KMS-11 (cell line): ENCODE measurements around the gene GAPT.
A peak's percentile ranks its signal among the peaks of the same experiment; 100 is the strongest.

ENCODE experiments used
- H2AFZ ChIP-seq: fragments of 200-600 bp; sonication (generic); 2 replicates; pipeline ENCODE4 v1.6.1; 2016; ENCODE audit warnings: antibody characterized with exemption, mixed run types, low read depth
- H3K27ac ChIP-seq: fragments of 200-600 bp; sonication (generic); 2 replicates; pipeline ENCODE4 v1.6.1; 2016; ENCODE audit warnings: mild to moderate bottlenecking, mixed run types
- H3K27me3 ChIP-seq: fragments of 200-600 bp; sonication (generic); 2 replicates; pipeline ENCODE4 v1.6.1; 2017; ENCODE audit warnings: mild to moderate bottlenecking, low read depth, mixed run types, moderate library complexity; ENCODE audit not compliant: insufficient read depth
- H3K36me3 ChIP-seq: fragments of 200-600 bp; sonication (generic); 2 replicates; pipeline ENCODE4 v1.6.1; 2017; ENCODE audit warnings: mild to moderate bottlenecking, mixed run types; ENCODE audit not compliant: insufficient read depth
- H3K4me1 ChIP-seq: fragments of 200-600 bp; sonication (generic); 2 replicates; pipeline ENCODE4 v1.6.1; 2016; ENCODE audit warnings: mild to moderate bottlenecking, low read depth, mixed run types; ENCODE audit not compliant: poor library complexity, severe bottlenecking
- H3K4me2 ChIP-seq: fragments of 200-600 bp; sonication (generic); 2 replicates; pipeline ENCODE4 v1.7.0; 2016; ENCODE audit warnings: mild to moderate bottlenecking, mixed run types
- H3K4me3 ChIP-seq: fragments of 200-600 bp; sonication (generic); IDR thresholded peaks from 2 replicates; pipeline ENCODE4 v1.6.1; 2017; ENCODE audit warnings: low read depth, low read length, mixed read lengths; ENCODE audit not compliant: insufficient read depth
- H3K79me2 ChIP-seq: fragments of 200-600 bp; sonication (generic); 2 replicates; pipeline ENCODE4 v1.6.1; 2016; ENCODE audit warnings: low read depth, mixed run types; ENCODE audit not compliant: insufficient read depth
- H3K9ac ChIP-seq: fragments of 200-600 bp; sonication (generic); 2 replicates; pipeline ENCODE4 v1.6.1; 2016; ENCODE audit warnings: mild to moderate bottlenecking, mixed run types
- H4K20me1 ChIP-seq: fragments of 200-600 bp; sonication (generic); 2 replicates; pipeline ENCODE4 v1.6.1; 2016; ENCODE audit warnings: mild to moderate bottlenecking, mixed run types; ENCODE audit not compliant: insufficient read depth
- CTCF ChIP-seq: fragments of 200-600 bp; sonication (generic); conservative IDR thresholded peaks from 2 replicates; pipeline ENCODE4 v1.6.1; 2017; ENCODE audit warnings: low read depth, mild to moderate bottlenecking, antibody characterized with exemption, low read length, moderate library complexity, mixed read lengths

The GAPT gene

GRCh38 chr5:58498340-58498942 lies 7.2 kb downstream of the GAPT start:
- Histone ChIP-seq H4K20me1 (no peaks in the 10 kb centered on the region), H3K4me1 (no peaks in the 10 kb centered on the region), H3K27ac (no peak overlapping the region), H3K9ac (no peak overlapping the region), H3K36me3 (no peaks in the 10 kb centered on the region), H3K4me2 (no peak overlapping the region), H3K27me3 (no peaks in the 10 kb centered on the region), H2AFZ (no peak overlapping the region), H3K4me3 (no peak overlapping the region), H3K79me2 (no peaks in the 10 kb centered on the region)
- peak; percentile 81 for TF ChIP-seq CTCF

GRCh38 chr5:58499231-58499630 lies 8.0 kb downstream of the GAPT start:
- no peak for TF ChIP-seq CTCF
- no peaks in the 10 kb centered on the region for H3K4me1 ChIP-seq
- no peaks in the 10 kb centered on the region for H3K79me2 ChIP-seq
- no peaks in the 10 kb centered on the region for H3K27me3 ChIP-seq
- no peak overlapping the region for H3K4me2 ChIP-seq
- H2AFZ ChIP-seq, result no peak overlapping the region
- no peak overlapping the region for H3K27ac ChIP-seq
- no peak overlapping the region for H3K4me3 ChIP-seq
- H3K36me3 ChIP-seq, result no peaks in the 10 kb centered on the region
- H4K20me1 ChIP-seq, result no peaks in the 10 kb centered on the region
- no peak overlapping the region for H3K9ac ChIP-seq

- H3K79me2 ChIP-seq, result no peaks in the 10 kb centered on the region
- no peak overlapping the region for H3K4me2 ChIP-seq
- no peak overlapping the region for H3K27ac ChIP-seq
Observed at GRCh38 chr5:58499941-58500340, 8.7 kb downstream of the GAPT start.

GRCh38 chr5:58501778-58502417 lies 10.7 kb downstream of the GAPT start:
- Histone ChIP-seq H3K36me3 (no peaks in the 10 kb centered on the region), H4K20me1 (no peaks in the 10 kb centered on the region), H3K9ac (no peak overlapping the region), H3K27me3 (no peaks in the 10 kb centered on the region), H2AFZ (no peak overlapping the region), H3K4me3 (no peak overlapping the region), H3K79me2 (no peaks in the 10 kb centered on the region), H3K4me2 (no peak overlapping the region), H3K27ac (no peak overlapping the region), H3K4me1 (no peaks in the 10 kb centered on the region)
- no peak for TF ChIP-seq CTCF

More at GRCh38 chr5:58499941-58500340, 8.7 kb downstream of the GAPT start:
- H3K27me3 ChIP-seq, result no peaks in the 10 kb centered on the region
- H3K36me3 ChIP-seq, result no peaks in the 10 kb centered on the region
- H3K4me3 ChIP-seq, result no peak overlapping the region
- no peak overlapping the region for H3K9ac ChIP-seq
- TF ChIP-seq CTCF, result no peak
- H4K20me1 ChIP-seq, result no peaks in the 10 kb centered on the region
- H2AFZ ChIP-seq, result no peak overlapping the region
- no peaks in the 10 kb centered on the region for H3K4me1 ChIP-seq
